DND-41 (cell line): ENCODE measurements around the gene HAO1.

Experiments
- EZH2 ChIP-seq: IDR thresholded peaks from 3 replicates; pipeline ENCODE4 v1.6.1; 2012; ENCODE audit warnings: borderline replicate concordance, low read depth, mild to moderate bottlenecking, moderate library complexity, low read length, inconsistent platforms; ENCODE audit not compliant: severe bottlenecking
- TF ChIP-seq, protein P1 (sequence below): IDR thresholded peaks from 2 replicates; pipeline ENCODE4 v1.5.1; 2012; ENCODE audit warnings: borderline replicate concordance, low read length, moderate library complexity, mild to moderate bottlenecking; ENCODE audit not compliant: poor library complexity, severe bottlenecking; ENCODE audit errors: extremely low read depth

DNA sequence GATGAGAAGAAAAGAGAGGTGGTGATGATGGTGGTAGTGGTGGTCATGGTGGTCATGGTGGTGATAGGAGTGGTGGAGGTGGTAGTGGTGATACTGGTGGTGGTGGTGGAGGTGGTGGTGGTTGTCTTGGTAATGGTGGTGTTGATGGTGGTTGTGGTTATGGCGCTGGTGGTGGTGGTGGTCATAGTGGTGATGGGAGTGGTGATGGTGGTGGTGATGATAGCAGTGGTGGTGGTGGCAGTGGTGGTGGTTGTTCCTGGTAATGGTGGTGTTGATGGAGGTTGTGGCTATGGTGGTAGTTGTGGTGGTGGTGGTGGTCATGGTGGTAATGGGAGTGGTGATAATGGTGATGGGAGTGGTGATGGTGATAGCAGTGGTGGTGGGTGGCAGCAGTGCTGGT, 36.8 kb downstream of the HAO1 start:
- TF ChIP-seq, protein P1, sequence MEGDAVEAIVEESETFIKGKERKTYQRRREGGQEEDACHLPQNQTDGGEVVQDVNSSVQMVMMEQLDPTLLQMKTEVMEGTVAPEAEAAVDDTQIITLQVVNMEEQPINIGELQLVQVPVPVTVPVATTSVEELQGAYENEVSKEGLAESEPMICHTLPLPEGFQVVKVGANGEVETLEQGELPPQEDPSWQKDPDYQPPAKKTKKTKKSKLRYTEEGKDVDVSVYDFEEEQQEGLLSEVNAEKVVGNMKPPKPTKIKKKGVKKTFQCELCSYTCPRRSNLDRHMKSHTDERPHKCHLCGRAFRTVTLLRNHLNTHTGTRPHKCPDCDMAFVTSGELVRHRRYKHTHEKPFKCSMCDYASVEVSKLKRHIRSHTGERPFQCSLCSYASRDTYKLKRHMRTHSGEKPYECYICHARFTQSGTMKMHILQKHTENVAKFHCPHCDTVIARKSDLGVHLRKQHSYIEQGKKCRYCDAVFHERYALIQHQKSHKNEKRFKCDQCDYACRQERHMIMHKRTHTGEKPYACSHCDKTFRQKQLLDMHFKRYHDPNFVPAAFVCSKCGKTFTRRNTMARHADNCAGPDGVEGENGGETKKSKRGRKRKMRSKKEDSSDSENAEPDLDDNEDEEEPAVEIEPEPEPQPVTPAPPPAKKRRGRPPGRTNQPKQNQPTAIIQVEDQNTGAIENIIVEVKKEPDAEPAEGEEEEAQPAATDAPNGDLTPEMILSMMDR, result no peak
- TF ChIP-seq EZH2, result no peak
